ENCODE measurements around the gene NUB1.

NUB1 gene

GRCh38 chr7:151321341-151321740 lies 20.3 kb upstream of the NUB1 start:
- DNase-seq (ENCODE audit: low read depth) = no peak
- TF ChIP-seq CTCF (IDR thresholded peaks at IDR 0.05; ENCODE audit: insufficient read depth, low read depth, low read length, missing control alignments) = no peak

GRCh38 chr7:151322906-151323305 lies 18.7 kb upstream of the NUB1 start:
- no peak for TF ChIP-seq CTCF (IDR thresholded peaks at IDR 0.05; ENCODE audit: insufficient read depth, low read depth, low read length, missing control alignments)
- DNase-seq (ENCODE audit: low read depth) = no peak
- no peak overlapping the region for H3K4me3 ChIP-seq (ENCODE audit: low read length)

More at GRCh38 chr7:151321341-151321740, 20.3 kb upstream of the NUB1 start:
- H3K4me3 ChIP-seq (ENCODE audit: low read length) = no peak overlapping the region

- no peak overlapping the region for H3K4me3 ChIP-seq (ENCODE audit: low read length)
- no peak for DNase-seq (ENCODE audit: low read depth)
- no peak for TF ChIP-seq CTCF (IDR thresholded peaks at IDR 0.05; ENCODE audit: insufficient read depth, low read depth, low read length, missing control alignments)
Observed at GRCh38 chr7:151327022-151327421, 14.6 kb upstream of the NUB1 start.

- TF ChIP-seq CTCF (IDR thresholded peaks at IDR 0.05; ENCODE audit: insufficient read depth, low read depth, low read length, missing control alignments) = no peak
- no peak overlapping the region for H3K4me3 ChIP-seq (ENCODE audit: low read length)
- no peak for DNase-seq (ENCODE audit: low read depth)
Observed at GRCh38 chr7:151327659-151328058, 14.0 kb upstream of the NUB1 start.

- no peak overlapping the region for H3K4me3 ChIP-seq (ENCODE audit: low read length)
- DNase-seq (ENCODE audit: low read depth) = no peak
- no peak for TF ChIP-seq CTCF (IDR thresholded peaks at IDR 0.05; ENCODE audit: insufficient read depth, low read depth, low read length, missing control alignments)
Observed at GRCh38 chr7:151330181-151330580, 11.4 kb upstream of the NUB1 start.

- TF ChIP-seq CTCF (IDR thresholded peaks at IDR 0.05; ENCODE audit: insufficient read depth, low read depth, low read length, missing control alignments) = no peak
- DNase-seq (ENCODE audit: low read depth) = no peak
- no peak overlapping the region for H3K4me3 ChIP-seq (ENCODE audit: low read length)
Observed at GRCh38 chr7:151330661-151331060, 11.0 kb upstream of the NUB1 start.

GRCh38 chr7:151334628-151335027 lies 7.0 kb upstream of the NUB1 start:
- no peak for TF ChIP-seq CTCF (IDR thresholded peaks at IDR 0.05; ENCODE audit: insufficient read depth, low read depth, low read length, missing control alignments)
- no peak overlapping the region for H3K4me3 ChIP-seq (ENCODE audit: low read length)
- no peak for DNase-seq (ENCODE audit: low read depth)

All from epithelial cell of esophagus (primary cell).